CD14-positive monocyte (primary cell): ENCODE data around the gene AGAP1. TPM values are rescaled to one million over a fixed set of nuclear protein-coding genes. Genes with fewer than 3 reads are reported as not detected.

Experiments
- DNase-seq, 3 donors: peaks; one replicate each; pipeline ENCODE4 v3.0.0-alpha.2; 2011 to 2022
- H2AFZ ChIP-seq: 2 replicates; pipeline ENCODE4 v1.6.0; 2012; ENCODE audit warnings: mild to moderate bottlenecking, low read depth, low read length, inconsistent platforms; ENCODE audit not compliant: insufficient read depth, poor library complexity, severe bottlenecking
- H3K27ac ChIP-seq, 2 donors: 1 replicate in 1 of 2; 2 replicates in 1 of 2; pipeline ENCODE4 v1.5.1; 2012 to 2013; ENCODE audit warnings: low read length in 2 of 2, control low read depth in 1 of 2, inconsistent platforms in 1 of 2, low read depth in 1 of 2, mild to moderate bottlenecking in 1 of 2
- H3K27me3 ChIP-seq, 2 donors: one replicate each; pipeline versions ENCODE4 v1.6.0 to v1.6.1; 2011 to 2013; ENCODE audit warnings: low read length in 2 of 2; ENCODE audit not compliant: control insufficient read depth in 2 of 2, insufficient read depth in 2 of 2
- H3K36me3 ChIP-seq, 2 donors: replicated peaks in 1 of 2; 1 replicate in 1 of 2; 2 replicates in 1 of 2; pipeline versions ENCODE4 v1.5.1 to v1.6.1; 2012 to 2013; ENCODE audit warnings: low read length in 2 of 2, control low read depth in 1 of 2, inconsistent platforms in 1 of 2, mild to moderate bottlenecking in 1 of 2; ENCODE audit not compliant: insufficient read depth in 2 of 2, control insufficient read depth in 1 of 2
- H3K4me1 ChIP-seq, 2 donors: 1 replicate in 1 of 2; 2 replicates in 1 of 2; pipeline versions ENCODE4 v1.5.1 to v1.6.1; 2012 to 2013; ENCODE audit warnings: low read length in 2 of 2, control low read depth in 1 of 2, inconsistent platforms in 1 of 2, mild to moderate bottlenecking in 1 of 2, moderate library complexity in 1 of 2; ENCODE audit not compliant: insufficient read depth in 2 of 2, control insufficient read depth in 1 of 2
- H3K4me2 ChIP-seq: replicated peaks from 2 replicates; pipeline ENCODE3; 2012; ENCODE audit warnings: low read length, moderate library complexity, mild to moderate bottlenecking; ENCODE audit not compliant: poor library complexity, severe bottlenecking; ENCODE audit errors: extremely low read depth
- H3K4me3 ChIP-seq, 3 experiments: fragments of 200-600 bp in 1 of 3; sonication (generic) in 1 of 3; replicated peaks in 1 of 3; 1 replicate in 2 of 3; 2 replicates in 1 of 3; pipeline ENCODE4 v1.5.1; 2011 to 2013; ENCODE audit warnings: low read length in 3 of 3, mild to moderate bottlenecking in 3 of 3, control low read depth in 2 of 3, low read depth in 2 of 3, inconsistent platforms in 1 of 3, moderate library complexity in 1 of 3
- H3K79me2 ChIP-seq: 2 replicates; pipeline ENCODE4 v1.6.0; 2012; ENCODE audit warnings: mild to moderate bottlenecking, control low read depth, inconsistent platforms, low read length, moderate library complexity; ENCODE audit not compliant: insufficient read depth
- H3K9ac ChIP-seq: 2 replicates; pipeline ENCODE4 v1.6.0; 2017; ENCODE audit warnings: low read length, mild to moderate bottlenecking; ENCODE audit not compliant: insufficient read depth, poor library complexity, severe bottlenecking
- H3K9me3 ChIP-seq, 2 donors: replicated peaks in 1 of 2; 1 replicate in 1 of 2; 2 replicates in 1 of 2; pipeline versions ENCODE4 v1.5.1 to v1.6.1; 2012 to 2013; ENCODE audit warnings: low read length in 2 of 2, control low read depth in 1 of 2; ENCODE audit not compliant: control insufficient read depth in 1 of 2, insufficient read depth in 1 of 2
- H4K20me1 ChIP-seq: 2 replicates; pipeline ENCODE4 v1.6.0; 2012; ENCODE audit warnings: mild to moderate bottlenecking, low read length, control low read depth, moderate library complexity; ENCODE audit not compliant: insufficient read depth
- H3K27ac Mint-ChIP-seq, 7 donors: one replicate each; pipeline ENCODE4 v1.8.0; 2020; ENCODE audit warnings: mild to moderate bottlenecking in 7 of 7, mixed read lengths in 7 of 7, moderate library complexity in 6 of 7, inconsistent platforms in 2 of 7
- H3K27me3 Mint-ChIP-seq, 3 donors: one replicate each; pipeline ENCODE4 v1.8.0; 2021 to 2022; ENCODE audit warnings: low read depth in 3 of 3, mild to moderate bottlenecking in 3 of 3, mixed read lengths in 3 of 3, moderate library complexity in 3 of 3, inconsistent platforms in 1 of 3
- H3K36me3 Mint-ChIP-seq, 2 donors: one replicate each; pipeline ENCODE4 v1.8.0; 2020; ENCODE audit warnings: mixed read lengths in 2 of 2, inconsistent platforms in 1 of 2, mild to moderate bottlenecking in 1 of 2
- H3K4me1 Mint-ChIP-seq: one replicate; pipeline ENCODE4 v1.8.0; 2020; ENCODE audit warnings: mild to moderate bottlenecking, mixed read lengths
- H3K4me3 Mint-ChIP-seq, 2 donors: one replicate each; pipeline ENCODE4 v1.8.0; 2020; ENCODE audit warnings: mild to moderate bottlenecking in 2 of 2, mixed read lengths in 2 of 2, moderate library complexity in 1 of 2
- H3K9me3 Mint-ChIP-seq, 7 donors: one replicate each; pipeline ENCODE4 v1.8.0; 2020 to 2022; ENCODE audit warnings: mixed read lengths in 7 of 7, mild to moderate bottlenecking in 6 of 7, moderate library complexity in 6 of 7, inconsistent platforms in 2 of 7
- WGBS: methylation state at CpG from one replicate; pipeline ENCODE4 v1.1.5; 2013; ENCODE audit warnings: missing lambda C conversion rate; ENCODE audit not compliant: insufficient coverage; 5-methylcytosine and 5-hydroxymethylcytosine counted together
- intact Hi-C, 2 donors: fragments of 100-400 bp; cut with micrococcal nuclease; formaldehyde crosslinking; loops; one replicate each; pipeline versions ENCODE4 v1.15.0 to v1.15.1; 2023
- polyA plus RNA-seq, 3 donors: library from polyadenylated mRNA; depleted of rRNA in 1 of 3; unstranded in 2 of 3; stranded (reverse) in 1 of 3; fragments of 300-500 nt in 2 of 3; fragments of >200 nt in 1 of 3; fragmentation: Illumina TruSeq in 2 of 3; gene quantifications; 1 replicate in 2 of 3; 2 replicates in 1 of 3; pipeline ENCODE4 v1.2.3, GENCODE V29; 2012 to 2021
- TF ChIP-seq, protein P1 (sequence below): fragments of 200-600 bp; IDR thresholded peaks from one replicate; pipeline ENCODE4 v1.8.0; 2022; ENCODE audit warnings: antibody characterized with exemption, mild to moderate bottlenecking

Gene AGAP1
- polyA plus RNA-seq, 3 donors: 0.12 TPM; not detected in 2

- no peaks in the 10 kb centered on the region for H3K9me3 ChIP-seq
- Mint-ChIP-seq H3K27ac (no peak overlapping the region), H3K4me1 (no peaks in the 10 kb centered on the region), H3K4me3 (no peak overlapping the region), H3K27me3 (peaks cover 3 to 27% (median 8%) of the 10 kb centered on the region in 3 donors), H3K9me3 (peaks cover 0 to 3% (median 0%) of the 10 kb centered on the region in 7 donors), H3K36me3 (no peaks in the 10 kb centered on the region)
- intact Hi-C loops: no loop called here
- H3K79me2 ChIP-seq: no peaks in the 10 kb centered on the region
- WGBS: 90% methylated on average over 4 of the region's 4 CpGs
- TF ChIP-seq, protein P1, sequence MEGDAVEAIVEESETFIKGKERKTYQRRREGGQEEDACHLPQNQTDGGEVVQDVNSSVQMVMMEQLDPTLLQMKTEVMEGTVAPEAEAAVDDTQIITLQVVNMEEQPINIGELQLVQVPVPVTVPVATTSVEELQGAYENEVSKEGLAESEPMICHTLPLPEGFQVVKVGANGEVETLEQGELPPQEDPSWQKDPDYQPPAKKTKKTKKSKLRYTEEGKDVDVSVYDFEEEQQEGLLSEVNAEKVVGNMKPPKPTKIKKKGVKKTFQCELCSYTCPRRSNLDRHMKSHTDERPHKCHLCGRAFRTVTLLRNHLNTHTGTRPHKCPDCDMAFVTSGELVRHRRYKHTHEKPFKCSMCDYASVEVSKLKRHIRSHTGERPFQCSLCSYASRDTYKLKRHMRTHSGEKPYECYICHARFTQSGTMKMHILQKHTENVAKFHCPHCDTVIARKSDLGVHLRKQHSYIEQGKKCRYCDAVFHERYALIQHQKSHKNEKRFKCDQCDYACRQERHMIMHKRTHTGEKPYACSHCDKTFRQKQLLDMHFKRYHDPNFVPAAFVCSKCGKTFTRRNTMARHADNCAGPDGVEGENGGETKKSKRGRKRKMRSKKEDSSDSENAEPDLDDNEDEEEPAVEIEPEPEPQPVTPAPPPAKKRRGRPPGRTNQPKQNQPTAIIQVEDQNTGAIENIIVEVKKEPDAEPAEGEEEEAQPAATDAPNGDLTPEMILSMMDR: no peak
- no peak overlapping the region for H2AFZ ChIP-seq
- H3K4me1 ChIP-seq: no peaks in the 10 kb centered on the region
- no peaks in the 10 kb centered on the region for H4K20me1 ChIP-seq
- no peaks in the 10 kb centered on the region for H3K36me3 ChIP-seq
- H3K4me3 ChIP-seq: no peak overlapping the region
- no peak for DNase-seq
- no peak overlapping the region for H3K27ac ChIP-seq
- no peak overlapping the region for H3K9ac ChIP-seq
- peaks cover 0 to 13% of the 10 kb centered on the region in 2 donors for H3K27me3 ChIP-seq
- no peak overlapping the region for H3K4me2 ChIP-seq
These were observed 625.2 kb downstream of the AGAP1 start for GRCh38 chr2:236119003-236119402.

- Mint-ChIP-seq H3K27me3 (peaks cover 3 to 27% (median 8%) of the 10 kb centered on the region in 3 donors), H3K9me3 (peaks cover 0 to 3% (median 0%) of the 10 kb centered on the region in 7 donors), H3K4me1 (no peaks in the 10 kb centered on the region), H3K36me3 (no peaks in the 10 kb centered on the region), H3K4me3 (no peak overlapping the region), H3K27ac (peak overlapping the region in 1 of 7 donors; percentile 26)
- intact Hi-C loops: no loop called here
- Histone ChIP-seq H3K36me3 (no peaks in the 10 kb centered on the region), H3K4me1 (no peaks in the 10 kb centered on the region), H3K4me2 (no peak overlapping the region), H3K27me3 (peaks cover 0 to 13% of the 10 kb centered on the region in 2 donors), H3K9me3 (no peaks in the 10 kb centered on the region), H3K27ac (no peak overlapping the region), H3K4me3 (no peak overlapping the region), H3K9ac (no peak overlapping the region), H3K79me2 (no peaks in the 10 kb centered on the region), H2AFZ (no peak overlapping the region), H4K20me1 (no peaks in the 10 kb centered on the region)
- DNase-seq: no peak
- 78% methylated on average over 10 of the region's 13 CpGs for WGBS
- TF ChIP-seq, protein P1: no peak
These were observed 625.6 kb downstream of the AGAP1 start for GRCh38 chr2:236119476-236119875.
